ENCODE measurements around the gene PMPCB.
A peak's percentile ranks its signal among the peaks of the same experiment; 100 is the strongest.
"Not testable (repeated sequence)": the region's sequence is repeated elsewhere in the genome, so short reads cannot be mapped to it uniquely, and the experiment has no call there.

The PMPCB gene

DNA sequence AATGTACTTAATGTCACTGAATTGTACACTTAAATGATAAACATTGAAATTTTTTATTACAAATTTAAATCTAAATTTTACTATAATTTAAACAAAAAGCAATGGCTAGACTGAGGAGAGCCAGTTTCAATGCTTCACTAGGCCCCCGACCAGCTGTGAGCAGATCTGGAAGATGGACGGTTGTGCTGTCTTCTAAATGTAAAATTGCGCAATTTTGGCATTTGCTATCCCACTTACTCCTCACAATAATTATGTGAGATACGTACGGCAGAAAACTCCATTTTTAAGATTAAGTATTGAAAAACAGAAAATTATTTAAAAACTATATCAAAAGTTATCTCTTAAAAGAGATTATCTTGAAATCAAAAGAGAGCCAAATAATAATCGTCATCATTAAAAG, 23.9 kb upstream of the PMPCB start:
- H3K18ac ChIP-seq (ENCODE audit: low read length); H3K79me1 ChIP-seq (ENCODE audit: low read length); H2AK5ac ChIP-seq (ENCODE audit: low read length); H4K12ac ChIP-seq (ENCODE audit: low read depth, low read length); H3K4me3 ChIP-seq (ENCODE audit: low read depth, low read length); H3K79me2 ChIP-seq (ENCODE audit: control insufficient read depth, insufficient read depth, low read length, poor library complexity); H3K36me3 ChIP-seq (ENCODE audit: control insufficient read depth in 1 of 2, insufficient read depth in 2 of 2, low read length in 2 of 2); H3K4ac ChIP-seq (ENCODE audit: low read depth, low read length); H3K4me1 ChIP-seq (ENCODE audit: control insufficient read depth in 1 of 2, insufficient read depth in 2 of 2, low read length in 2 of 2); H3K27me3 ChIP-seq (ENCODE audit: insufficient read depth, low read length); H4K91ac ChIP-seq (ENCODE audit: low read depth, low read length); H2AFZ ChIP-seq (ENCODE audit: insufficient read depth, low read length, poor library complexity); H3K9ac ChIP-seq (ENCODE audit: low read length); H2BK120ac ChIP-seq (ENCODE audit: insufficient read depth, low read length, poor library complexity); H3K9me3 ChIP-seq (ENCODE audit: insufficient read depth, low read depth, low read length); H2BK5ac ChIP-seq (ENCODE audit: low read depth, low read length, poor library complexity); H4K8ac ChIP-seq (ENCODE audit: low read depth, low read length); H3K14ac ChIP-seq (ENCODE audit: low read length); H3K4me2 ChIP-seq (ENCODE audit: low read length); H3K23ac ChIP-seq (ENCODE audit: low read length); H2BK12ac ChIP-seq (ENCODE audit: low read length); H3K27ac ChIP-seq (ENCODE audit: low read depth, low read length); DNase-seq: not testable (repeated sequence)
- WGBS (ENCODE audit: extremely low coverage, insufficient coverage, insufficient read length) = no CpG with 5 or more reads among the region's 6 CpGs

DNA sequence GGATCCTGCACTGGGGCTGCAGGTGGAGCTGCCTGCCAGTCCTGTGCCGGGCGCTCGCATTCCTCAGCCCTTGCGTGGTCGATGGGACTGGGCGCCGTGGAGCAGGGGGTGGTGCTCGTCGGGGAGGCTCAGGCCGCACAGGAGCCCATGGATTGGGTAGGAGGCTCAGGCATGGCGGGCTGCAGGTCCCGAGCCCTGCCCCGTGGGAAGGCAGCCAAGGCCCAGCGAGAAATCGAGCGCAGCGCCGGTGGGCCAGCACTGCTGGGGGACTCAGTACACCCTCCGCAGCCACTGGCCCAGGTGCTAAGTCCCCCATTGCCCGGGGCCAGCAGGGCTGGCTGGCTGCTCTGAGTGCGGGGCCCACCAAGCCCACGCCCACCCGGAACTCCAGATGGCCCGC, 22.4 kb upstream of the PMPCB start:
- H3K4me3 ChIP-seq (ENCODE audit: low read depth, low read length); H3K79me2 ChIP-seq (ENCODE audit: control insufficient read depth, insufficient read depth, low read length, poor library complexity); H3K4me2 ChIP-seq (ENCODE audit: low read length); H2AK5ac ChIP-seq (ENCODE audit: low read length); H3K14ac ChIP-seq (ENCODE audit: low read length); H4K12ac ChIP-seq (ENCODE audit: low read depth, low read length); H2BK12ac ChIP-seq (ENCODE audit: low read length); H3K4me1 ChIP-seq (ENCODE audit: control insufficient read depth in 1 of 2, insufficient read depth in 2 of 2, low read length in 2 of 2); H2BK5ac ChIP-seq (ENCODE audit: low read depth, low read length, poor library complexity); H3K27me3 ChIP-seq (ENCODE audit: insufficient read depth, low read length); H4K91ac ChIP-seq (ENCODE audit: low read depth, low read length); H4K8ac ChIP-seq (ENCODE audit: low read depth, low read length); H3K18ac ChIP-seq (ENCODE audit: low read length); H3K27ac ChIP-seq (ENCODE audit: low read depth, low read length); H3K23ac ChIP-seq (ENCODE audit: low read length); H3K79me1 ChIP-seq (ENCODE audit: low read length); H3K9ac ChIP-seq (ENCODE audit: low read length); H3K9me3 ChIP-seq (ENCODE audit: insufficient read depth, low read depth, low read length); H3K4ac ChIP-seq (ENCODE audit: low read depth, low read length); H3K36me3 ChIP-seq (ENCODE audit: control insufficient read depth in 1 of 2, insufficient read depth in 2 of 2, low read length in 2 of 2); H2AFZ ChIP-seq (ENCODE audit: insufficient read depth, low read length, poor library complexity); H2BK120ac ChIP-seq (ENCODE audit: insufficient read depth, low read length, poor library complexity); DNase-seq: not testable (repeated sequence)
- WGBS (ENCODE audit: extremely low coverage, insufficient coverage, insufficient read length) = no CpG with 5 or more reads among the region's 24 CpGs

DNA sequence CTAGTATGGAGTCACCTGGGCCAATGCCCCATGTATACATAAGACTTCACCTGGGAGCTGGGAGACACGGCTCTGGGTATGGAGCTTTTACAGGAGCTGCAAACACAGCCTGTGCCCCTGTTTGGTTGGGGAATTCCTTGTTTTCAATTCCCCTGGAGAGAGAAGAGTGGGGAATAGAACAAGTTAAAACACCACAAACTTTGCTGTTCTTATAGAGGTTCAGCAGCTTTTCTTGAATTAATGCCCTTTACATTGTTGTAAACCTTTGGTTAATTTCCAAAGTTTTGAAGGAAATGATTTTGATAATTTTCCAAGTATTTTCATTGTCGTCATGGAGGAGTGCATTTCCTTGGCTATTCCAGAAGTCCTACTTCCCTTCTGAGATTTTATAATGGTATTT, 19.0 kb upstream of the PMPCB start:
- not testable (repeated sequence) for H3K27ac ChIP-seq (ENCODE audit: low read depth, low read length); H3K23ac ChIP-seq (ENCODE audit: low read length); H3K4ac ChIP-seq (ENCODE audit: low read depth, low read length); H2BK5ac ChIP-seq (ENCODE audit: low read depth, low read length, poor library complexity); H2BK12ac ChIP-seq (ENCODE audit: low read length); H3K4me3 ChIP-seq (ENCODE audit: low read depth, low read length); H3K79me1 ChIP-seq (ENCODE audit: low read length); H3K4me2 ChIP-seq (ENCODE audit: low read length); H3K14ac ChIP-seq (ENCODE audit: low read length); H2AK5ac ChIP-seq (ENCODE audit: low read length); H4K12ac ChIP-seq (ENCODE audit: low read depth, low read length); H2BK120ac ChIP-seq (ENCODE audit: insufficient read depth, low read length, poor library complexity); DNase-seq; H4K91ac ChIP-seq (ENCODE audit: low read depth, low read length); H3K18ac ChIP-seq (ENCODE audit: low read length); H3K27me3 ChIP-seq (ENCODE audit: insufficient read depth, low read length); H2AFZ ChIP-seq (ENCODE audit: insufficient read depth, low read length, poor library complexity); H3K36me3 ChIP-seq (ENCODE audit: control insufficient read depth in 1 of 2, insufficient read depth in 2 of 2, low read length in 2 of 2); H3K4me1 ChIP-seq (ENCODE audit: control insufficient read depth in 1 of 2, insufficient read depth in 2 of 2, low read length in 2 of 2); H3K9me3 ChIP-seq (ENCODE audit: insufficient read depth, low read depth, low read length); H3K9ac ChIP-seq (ENCODE audit: low read length); H4K8ac ChIP-seq (ENCODE audit: low read depth, low read length); H3K79me2 ChIP-seq (ENCODE audit: control insufficient read depth, insufficient read depth, low read length, poor library complexity)
- no CpG with 5 or more reads among the region's 2 CpGs for WGBS (ENCODE audit: extremely low coverage, insufficient coverage, insufficient read length)

DNA sequence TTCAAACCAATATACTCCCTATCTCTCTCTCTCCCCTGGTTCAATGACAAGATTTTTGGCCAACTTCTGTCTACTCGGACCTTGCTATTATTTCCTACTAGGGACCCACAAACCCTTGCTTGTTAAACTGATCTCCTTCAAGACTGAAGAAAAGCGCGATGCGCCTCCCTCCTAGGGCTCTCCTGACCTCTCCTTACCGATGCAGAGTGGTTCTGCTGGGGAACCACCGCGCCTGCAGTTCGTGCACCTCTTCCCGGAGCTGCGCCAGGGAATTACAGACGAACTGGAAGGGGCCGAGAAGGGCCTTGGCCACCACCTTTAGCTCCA, 17.6 kb upstream of the PMPCB start:
- H2BK12ac ChIP-seq (ENCODE audit: low read length); H3K79me2 ChIP-seq (ENCODE audit: control insufficient read depth, insufficient read depth, low read length, poor library complexity); H4K91ac ChIP-seq (ENCODE audit: low read depth, low read length); H3K79me1 ChIP-seq (ENCODE audit: low read length); H2AFZ ChIP-seq (ENCODE audit: insufficient read depth, low read length, poor library complexity); H3K23ac ChIP-seq (ENCODE audit: low read length); H4K8ac ChIP-seq (ENCODE audit: low read depth, low read length); H3K9ac ChIP-seq (ENCODE audit: low read length); H3K36me3 ChIP-seq (ENCODE audit: control insufficient read depth in 1 of 2, insufficient read depth in 2 of 2, low read length in 2 of 2); H2BK5ac ChIP-seq (ENCODE audit: low read depth, low read length, poor library complexity); DNase-seq; H3K4me3 ChIP-seq (ENCODE audit: low read depth, low read length); H2AK5ac ChIP-seq (ENCODE audit: low read length); H4K12ac ChIP-seq (ENCODE audit: low read depth, low read length); H3K27me3 ChIP-seq (ENCODE audit: insufficient read depth, low read length); H3K4me1 ChIP-seq (ENCODE audit: control insufficient read depth in 1 of 2, insufficient read depth in 2 of 2, low read length in 2 of 2); H2BK120ac ChIP-seq (ENCODE audit: insufficient read depth, low read length, poor library complexity); H3K27ac ChIP-seq (ENCODE audit: low read depth, low read length); H3K14ac ChIP-seq (ENCODE audit: low read length); H3K9me3 ChIP-seq (ENCODE audit: insufficient read depth, low read depth, low read length); H3K18ac ChIP-seq (ENCODE audit: low read length); H3K4ac ChIP-seq (ENCODE audit: low read depth, low read length): not testable (repeated sequence)
- WGBS (ENCODE audit: extremely low coverage, insufficient coverage, insufficient read length) = no CpG with 5 or more reads among the region's 12 CpGs
- peak overlapping the region; percentile 97 for H3K4me2 ChIP-seq (ENCODE audit: low read length)

Data from trophoblast cell (in vitro differentiated cells and primary cell).